HCT116 (cell line): ENCODE data around the gene SLC5A6. TPM values are rescaled to one million over a fixed set of nuclear protein-coding genes. Genes with fewer than 3 reads are reported as not detected.
"Not testable (repeated sequence)": the region's sequence is repeated elsewhere in the genome, so short reads cannot be mapped to it uniquely, and the experiment has no call there.

Source experiments
- ATAC-seq: fragments of 200-7000 bp; cut with Tn5 transposase; 2 replicates; pipeline ENCODE4 v1.9.1; 2020; ENCODE audit warnings: mild to moderate bottlenecking, moderate library complexity
- BruUV-seq: library from RNA; stranded (reverse); fragments of 400-500 nt; replicated peaks from 2 replicates; lab custom pipeline; 2021; lab: Mats Ljungman, UMichigan
- CTCF ChIA-PET: fragments of 300-600 bp; sonication (Branson Sonifier 250); formaldehyde crosslinking; loops from one replicate; lab custom pipeline; 2021; ENCODE audit warnings: antibody characterized with exemption; lab: Charles Lee
- POLR2A ChIA-PET: fragments of 300-600, 350-600 bp; sonication (Branson Sonifier 250); formaldehyde crosslinking; loops from one replicate; lab custom pipeline; 2021; ENCODE audit warnings: antibody characterized with exemption; lab: Charles Lee
- RAD21 ChIA-PET, 2 experiments: fragments of 300-600 bp; sonication (Branson Sonifier 250); formaldehyde crosslinking; loops; one replicate each; lab custom pipeline; 2023; ENCODE audit warnings: low total read pairs in 2 of 2; ENCODE audit not compliant: uncharacterized antibody in 2 of 2, unreplicated experiment in 2 of 2, low non-redundant PET in 1 of 2; lab: Charles Lee
- DNase-seq: peaks from one replicate; pipeline ENCODE4 v3.0.0-alpha.2; 2010; ENCODE audit warnings: low read depth, low spot score
- H2AFZ ChIP-seq: fragments of 200-600 bp; shearing (Covaris generic), sonication (generic); 2 replicates; pipeline ENCODE4 v1.6.1; 2017; ENCODE audit warnings: low read depth, mixed run types, mixed read lengths, antibody characterized with exemption, low read length; ENCODE audit not compliant: poor library complexity, severe bottlenecking
- H3K27ac ChIP-seq: 2 replicates; pipeline ENCODE4 v1.5.1; 2012; ENCODE audit warnings: low read depth, low read length
- H3K27me3 ChIP-seq: fragments of 200-600 bp; sonication (generic); 2 replicates; pipeline ENCODE4 v1.6.1; 2016; ENCODE audit warnings: mixed run types, low read length, mixed read lengths; ENCODE audit not compliant: insufficient read depth
- H3K36me3 ChIP-seq, 2 experiments: fragments of 200-500 bp in 1 of 2; fragments of 200-600 bp in 1 of 2; sonication (Bioruptor generic) in 1 of 2; sonication (generic) in 1 of 2; 2 replicates each; pipeline versions ENCODE4 v1.5.1 to v1.6.1; 2014 to 2016; ENCODE audit warnings: low read length in 2 of 2, inconsistent platforms in 1 of 2, mixed read lengths in 1 of 2, mixed run types in 1 of 2; ENCODE audit not compliant: insufficient read depth in 2 of 2, control insufficient read depth in 1 of 2
- H3K4me1 ChIP-seq, 2 experiments: fragments of 200-600 bp in 1 of 2; sonication (generic) in 1 of 2; 2 replicates each; pipeline versions ENCODE4 v1.5.1 to v1.6.1; 2012 to 2017; ENCODE audit warnings: low read length in 2 of 2, inconsistent platforms in 1 of 2, mild to moderate bottlenecking in 1 of 2, mixed read lengths in 1 of 2, mixed run types in 1 of 2, moderate library complexity in 1 of 2; ENCODE audit not compliant: insufficient read depth in 2 of 2, control insufficient read depth in 1 of 2
- H3K4me2 ChIP-seq: fragments of 200-600 bp; sonication (generic); 2 replicates; pipeline ENCODE4 v1.6.1; 2017; ENCODE audit warnings: mixed run types, low read length, mixed read lengths
- H3K4me3 ChIP-seq, 2 experiments: fragments of 200-600 bp in 1 of 2; sonication (generic) in 1 of 2; replicated peaks in 1 of 2; 2 replicates each; pipeline ENCODE4 v1.5.1; 2011 to 2016; ENCODE audit warnings: low read length in 2 of 2, control low read depth in 1 of 2, low read depth in 1 of 2, mild to moderate bottlenecking in 1 of 2, mixed read lengths in 1 of 2, mixed run types in 1 of 2
- H3K79me2 ChIP-seq: fragments of 200-600 bp; sonication (generic); 2 replicates; pipeline ENCODE4 v1.6.1; 2017; ENCODE audit warnings: mild to moderate bottlenecking, mixed run types, low read length, moderate library complexity, mixed read lengths; ENCODE audit not compliant: insufficient read depth
- H3K9ac ChIP-seq: fragments of 200-600 bp; sonication (generic); 2 replicates; pipeline ENCODE4 v1.6.1; 2016; ENCODE audit warnings: low read length, mixed read lengths
- H3K9me2 ChIP-seq: fragments of 200-600 bp; sonication (generic), shearing (Covaris generic); 2 replicates; pipeline ENCODE4 v1.6.1; 2017; ENCODE audit warnings: mixed run types, mild to moderate bottlenecking, moderate library complexity; ENCODE audit not compliant: insufficient read depth
- H3K9me3 ChIP-seq, 2 experiments: fragments of 200-500 bp in 1 of 2; fragments of 200-600 bp in 1 of 2; sonication (Bioruptor generic) in 1 of 2; sonication (generic) in 1 of 2; 2 replicates each; pipeline ENCODE4 v1.6.1; 2014 to 2017; ENCODE audit warnings: low read length in 2 of 2, mixed read lengths in 2 of 2, inconsistent platforms in 1 of 2, low read depth in 1 of 2, mild to moderate bottlenecking in 1 of 2, mixed run types in 1 of 2, moderate library complexity in 1 of 2; ENCODE audit not compliant: control insufficient read depth in 1 of 2, insufficient read depth in 1 of 2
- H4K20me1 ChIP-seq: fragments of 200-600 bp; sonication (generic), shearing (Covaris generic); 2 replicates; pipeline ENCODE4 v1.6.1; 2017; ENCODE audit warnings: mixed run types, mild to moderate bottlenecking, moderate library complexity; ENCODE audit not compliant: insufficient read depth
- intact Hi-C: fragments of 100-400 bp; cut with micrococcal nuclease; formaldehyde crosslinking; loops from 2 replicates; pipeline ENCODE4 v1.10.0; 2022
- total RNA-seq: library from RNA; stranded (reverse); gene quantifications from one replicate; pipeline ENCODE4 v1.2.1, GENCODE V29; 2021; ENCODE audit not compliant: unreplicated experiment

The SLC5A6 gene
- total RNA-seq, 1 experiment from 2014 or later, result 55.4 TPM

- DNase-seq, H3K79me2 ChIP-seq, H3K27me3 ChIP-seq, ATAC-seq, H3K9me2 ChIP-seq, H3K9ac ChIP-seq, H3K27ac ChIP-seq, CTCF ChIA-PET, H3K4me2 ChIP-seq, BruUV-seq, RAD21 ChIA-PET, H3K9me3 ChIP-seq, POLR2A ChIA-PET, H3K4me1 ChIP-seq, H2AFZ ChIP-seq, H3K4me3 ChIP-seq, H4K20me1 ChIP-seq: not testable (repeated sequence)
- peaks cover 4 to 19% of the 10 kb centered on the region in 2 experiments; a peak in 1 of 4 replicates for H3K36me3 ChIP-seq
- intact Hi-C loops, result loop anchor here (10.0 kb wide), 1 partner anchor 233 kb away; no protein-coding TSS in a partner anchor
These were observed 14.0 kb downstream of the SLC5A6 start for GRCh38 chr2:27198068-27198467.

DNA sequence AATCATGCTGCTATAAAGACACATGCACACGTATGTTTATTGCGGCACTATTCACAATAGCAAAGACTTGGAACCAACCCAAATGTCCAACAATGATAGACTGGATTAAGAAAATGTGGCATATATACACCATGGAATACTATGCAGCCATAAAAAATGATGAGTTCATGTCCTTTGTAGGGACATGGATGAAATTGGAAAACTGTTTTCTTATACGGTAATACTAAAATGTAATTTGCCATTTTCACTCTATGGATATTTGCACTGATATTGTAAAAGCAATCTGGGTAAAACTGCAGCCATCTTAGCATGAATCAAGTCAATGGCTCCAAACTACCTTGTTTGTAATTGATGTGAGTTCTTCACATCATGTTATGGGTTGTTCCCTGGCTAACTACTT is 16.3 kb downstream of the SLC5A6 start:
- ATAC-seq, H3K4me2 ChIP-seq, H3K9ac ChIP-seq, H3K27ac ChIP-seq, POLR2A ChIA-PET, H3K36me3 ChIP-seq, H3K27me3 ChIP-seq, CTCF ChIA-PET, H3K79me2 ChIP-seq, DNase-seq, H3K9me3 ChIP-seq, RAD21 ChIA-PET, H3K9me2 ChIP-seq, BruUV-seq, H3K4me1 ChIP-seq, H2AFZ ChIP-seq, H3K4me3 ChIP-seq, H4K20me1 ChIP-seq: not testable (repeated sequence)
- intact Hi-C loops, result loop anchor here (10.0 kb wide), 1 partner anchor 231 kb away; no protein-coding TSS in a partner anchor
